GM15510 (cell line): ENCODE measurements around the gene HLX.

ENCODE experiments used
- POLR2A ChIP-seq: IDR thresholded peaks from 3 replicates; pipeline ENCODE4 v1.6.1; 2011; ENCODE audit warnings: borderline replicate concordance; ENCODE audit not compliant: insufficient read length; ENCODE audit errors: extremely low read depth

The HLX gene

GRCh38 chr1:220921971-220922635 lies 42.9 kb downstream of the HLX start:
- TF ChIP-seq POLR2A, result no peak

- TF ChIP-seq POLR2A, result no peak
Observed at GRCh38 chr1:220922951-220923350, 43.7 kb downstream of the HLX start.

GRCh38 chr1:220924331-220924970 lies 45.2 kb downstream of the HLX start:
- no peak for TF ChIP-seq POLR2A

DNA sequence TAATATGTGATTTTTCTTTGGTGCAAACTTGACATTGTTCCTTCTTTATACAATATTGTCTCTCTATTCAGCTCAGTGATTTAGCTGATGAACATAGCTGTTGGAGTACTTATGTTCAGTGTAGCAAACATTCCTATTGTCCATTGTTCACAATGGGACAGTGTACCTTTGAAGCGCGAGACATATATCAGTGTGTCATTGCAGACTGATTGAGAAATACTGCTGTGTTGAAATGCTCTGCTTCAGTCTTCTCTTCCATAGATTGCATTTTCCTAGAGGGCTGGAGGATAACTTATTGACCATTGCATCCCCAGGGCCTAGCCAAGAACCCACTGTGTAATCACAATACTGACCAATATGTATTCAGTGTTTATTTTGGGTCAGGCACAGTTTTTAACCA lies 46.5 kb downstream of the HLX start:
- TF ChIP-seq POLR2A, result no peak

GRCh38 chr1:220926146-220926545 lies 46.9 kb downstream of the HLX start:
- TF ChIP-seq POLR2A, result no peak

DNA sequence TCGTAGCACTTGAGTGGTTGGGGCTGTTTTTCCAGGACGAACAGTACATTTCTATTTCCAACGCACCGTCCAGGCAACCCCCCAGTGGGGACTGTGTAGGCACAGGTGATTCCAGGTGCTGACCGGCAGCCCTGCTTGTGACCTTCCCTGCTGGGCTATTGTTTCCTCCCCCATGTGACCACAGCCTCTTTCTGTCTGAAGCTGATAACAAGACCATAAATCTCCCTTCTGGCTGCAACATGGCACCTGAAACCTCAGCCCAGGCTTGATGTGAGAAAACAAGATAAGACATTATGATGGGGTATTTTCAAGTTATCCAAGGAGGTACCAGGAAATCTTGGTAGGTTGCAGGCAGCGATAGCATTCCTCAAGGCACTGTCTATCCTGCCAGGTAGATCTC lies 48.2 kb downstream of the HLX start:
- no peak for TF ChIP-seq POLR2A

- TF ChIP-seq POLR2A, result no peak
Observed at GRCh38 chr1:220928320-220928719, 49.1 kb downstream of the HLX start.

- no peak for TF ChIP-seq POLR2A
Observed at GRCh38 chr1:220928725-220929300, 49.6 kb downstream of the HLX start.

DNA sequence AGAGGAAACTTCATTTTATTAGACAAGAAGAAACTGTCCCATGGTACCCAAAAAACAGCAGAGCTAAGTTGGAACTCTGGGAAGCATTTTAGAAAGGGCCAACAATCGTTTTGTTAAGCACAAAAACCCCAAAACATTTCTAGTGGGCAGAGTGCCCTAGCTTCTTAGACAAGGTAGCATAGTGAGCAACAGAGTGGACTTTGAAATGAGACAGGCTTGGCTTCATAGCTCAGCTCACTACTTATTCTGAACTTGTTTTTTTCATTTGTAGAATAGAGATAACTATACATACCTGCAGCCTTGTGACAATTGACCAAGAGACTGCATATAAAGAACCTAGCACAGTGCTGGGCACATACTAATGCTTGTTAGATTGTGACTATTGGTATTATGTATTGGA lies 50.1 kb downstream of the HLX start:
- TF ChIP-seq POLR2A, result no peak
